Mesodermal cell (in vitro differentiated cells): ENCODE results near the gene ZNF285.
A peak's percentile ranks its signal among the peaks of the same experiment; 100 is the strongest.
"Not testable (repeated sequence)": the region's sequence is repeated elsewhere in the genome, so short reads cannot be mapped to it uniquely, and the experiment has no call there.

Experiments used
- H3K27ac ChIP-seq: 2 replicates; pipeline ENCODE4 v1.7.0; 2013; ENCODE audit warnings: mild to moderate bottlenecking, low read depth, low read length, moderate library complexity; ENCODE audit not compliant: severe bottlenecking
- H3K36me3 ChIP-seq: 2 replicates; pipeline ENCODE4 v1.7.1; 2013; ENCODE audit warnings: mild to moderate bottlenecking, low read length, moderate library complexity; ENCODE audit not compliant: control insufficient read depth, insufficient read depth
- H3K4me1 ChIP-seq: one replicate; pipeline ENCODE4 v1.7.1; 2013; ENCODE audit warnings: mild to moderate bottlenecking, low read length; ENCODE audit not compliant: insufficient read depth, control insufficient read depth, poor library complexity, severe bottlenecking
- H3K4me3 ChIP-seq: 2 replicates; pipeline ENCODE4 v1.7.0; 2013; ENCODE audit warnings: low read length, control low read depth, mild to moderate bottlenecking; ENCODE audit not compliant: insufficient read depth, poor library complexity, severe bottlenecking; ENCODE audit errors: extremely low read depth
- H3K9me3 ChIP-seq: 2 replicates; pipeline ENCODE4 v1.7.1; 2013; ENCODE audit warnings: mild to moderate bottlenecking, low read length, moderate library complexity; ENCODE audit not compliant: control insufficient read depth
- WGBS, 2 experiments: methylation state at CpG; one replicate each; pipeline ENCODE4 v1.1.5; 2013; ENCODE audit warnings: missing lambda C conversion rate in 2 of 2; ENCODE audit not compliant: insufficient coverage in 2 of 2; 5-methylcytosine and 5-hydroxymethylcytosine counted together

The ZNF285 gene

GRCh38 chr19:44356383-44357111, 44.9 kb downstream of the ZNF285 start, which contains the start of gene ZNF112:
Gene ZNF112, minus strand, starts transcription at chr19:44356680. Its CDS starts 16,141 bp downstream, at chr19:44340539.
- H3K27ac ChIP-seq = no peak within 1 kb of the TSS
- peak within 1 kb of the TSS; percentile 74 for H3K4me3 ChIP-seq
- H3K4me1 ChIP-seq = no peaks in the 10 kb centered on the region
- H3K36me3 ChIP-seq = peaks cover 4% of the 10 kb centered on the region
- no peaks in the 10 kb centered on the region for H3K9me3 ChIP-seq
- 6 to 11% methylated on average over 14 to 31 of the region's 38 CpGs for WGBS, 2 experiments

GRCh38 chr19:44346556-44346955, 54.9 kb downstream of the ZNF285 start:
- no peak overlapping the region for H3K4me3 ChIP-seq
- peaks cover 13% of the 10 kb centered on the region for H3K36me3 ChIP-seq
- H3K9me3 ChIP-seq = peaks cover 8% of the 10 kb centered on the region
- WGBS, 2 experiments = 88 to 97% methylated on average over 3 of the region's 4 CpGs
- H3K4me1 ChIP-seq = no peaks in the 10 kb centered on the region
- no peak overlapping the region for H3K27ac ChIP-seq

- no peak overlapping the region for H3K27ac ChIP-seq
- peaks cover 15% of the 10 kb centered on the region for H3K36me3 ChIP-seq
- H3K9me3 ChIP-seq = peaks cover 8% of the 10 kb centered on the region
- WGBS, 2 experiments = 81 to 96% methylated on average over 3 of the region's 4 CpGs
- H3K4me3 ChIP-seq = no peak overlapping the region
- no peaks in the 10 kb centered on the region for H3K4me1 ChIP-seq
These were observed 55.4 kb downstream of the ZNF285 start for GRCh38 chr19:44345959-44346358.

- H3K4me1 ChIP-seq = no peaks in the 10 kb centered on the region
- 0% methylated on average over 1 of the region's 1 CpG; no CpG with 5 or more reads in 1 of the 2 experiments for WGBS, 2 experiments
These were observed 57.2 kb downstream of the ZNF285 start for GRCh38 chr19:44344255-44344654.

GRCh38 chr19:44341794-44342193, 59.6 kb downstream of the ZNF285 start:
- Histone ChIP-seq H3K27ac (no peak overlapping the region), H3K9me3 (peaks cover 15% of the 10 kb centered on the region), H3K36me3 (peaks cover 53% of the 10 kb centered on the region), H3K4me1 (no peaks in the 10 kb centered on the region), H3K4me3 (no peak overlapping the region)
- 89% methylated on average over 1 of the region's 2 CpGs; no CpG with 5 or more reads in 1 of the 2 experiments for WGBS, 2 experiments

More at GRCh38 chr19:44344255-44344654, 57.2 kb downstream of the ZNF285 start:
- peaks cover 8% of the 10 kb centered on the region for H3K9me3 ChIP-seq
- H3K36me3 ChIP-seq = peaks cover 32% of the 10 kb centered on the region
- no peak overlapping the region for H3K27ac ChIP-seq
- no peak overlapping the region for H3K4me3 ChIP-seq

- WGBS, 2 experiments = 61 to 100% methylated on average over 1 to 3 of the region's 3 CpGs
- H3K36me3 ChIP-seq = peaks cover 93% of the 10 kb centered on the region
These were observed 66.8 kb downstream of the ZNF285 start for GRCh38 chr19:44334639-44335038.

More at GRCh38 chr19:44334639-44335038, 66.8 kb downstream of the ZNF285 start:
- H3K4me3 ChIP-seq, H3K4me1 ChIP-seq, H3K27ac ChIP-seq: not testable (repeated sequence)
- H3K9me3 ChIP-seq = peaks cover 65% of the 10 kb centered on the region
